Erythroblast (primary cell): ENCODE measurements around the gene ASPHD2.
"Not testable (repeated sequence)": the region's sequence is repeated elsewhere in the genome, so short reads cannot be mapped to it uniquely, and the experiment has no call there.

Source experiments
- DNase-seq, 2 experiments: peaks; one replicate each; lab custom pipeline; 2025; lab: John Stamatoyannopoulos, UW
- GATA1 ChIP-seq: IDR thresholded peaks from 2 replicates; pipeline ENCODE4 v1.6.1; 2011; ENCODE audit warnings: low read depth, mild to moderate bottlenecking, control low read depth, low read length, moderate library complexity
- POLR2A ChIP-seq: IDR thresholded peaks from 2 replicates; pipeline ENCODE4 v1.6.1; 2011; ENCODE audit warnings: mild to moderate bottlenecking, low read length

ASPHD2 gene

DNA sequence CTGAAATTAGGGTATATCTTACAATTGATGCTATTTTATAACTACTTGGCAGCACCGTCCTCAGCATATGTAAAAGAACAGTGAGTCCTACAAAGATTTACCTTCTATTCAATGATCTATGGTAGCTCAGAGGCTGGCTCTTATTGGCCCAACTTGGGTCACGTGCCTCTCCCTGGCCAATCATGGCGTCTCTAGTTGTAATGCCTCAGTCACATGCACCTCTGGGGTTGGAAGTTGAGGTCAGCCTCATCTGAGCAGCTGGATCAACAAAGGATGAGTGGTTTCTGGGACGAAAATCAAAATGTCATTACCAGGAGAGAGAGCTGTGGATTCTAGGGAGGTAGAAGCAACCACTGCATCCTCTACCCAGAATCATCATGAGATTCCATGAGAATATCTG, 22.9 kb upstream of the ASPHD2 start:
- TF ChIP-seq POLR2A (no peak), GATA1 (no peak)
- no peak for DNase-seq

GRCh38 chr22:26408562-26409220, 20.4 kb upstream of the ASPHD2 start:
- DNase-seq: not testable (repeated sequence)

- no peak for DNase-seq
- TF ChIP-seq POLR2A: no peak
- TF ChIP-seq GATA1: no peak
Measured at GRCh38 chr22:26409719-26410335, 19.2 kb upstream of the ASPHD2 start.

GRCh38 chr22:26410386-26410785, 18.7 kb upstream of the ASPHD2 start:
- DNase-seq: no peak
- TF ChIP-seq GATA1: no peak
- TF ChIP-seq POLR2A: no peak

GRCh38 chr22:26414347-26414746, 14.7 kb upstream of the ASPHD2 start:
- no peak for TF ChIP-seq POLR2A
- TF ChIP-seq GATA1: no peak

DNA sequence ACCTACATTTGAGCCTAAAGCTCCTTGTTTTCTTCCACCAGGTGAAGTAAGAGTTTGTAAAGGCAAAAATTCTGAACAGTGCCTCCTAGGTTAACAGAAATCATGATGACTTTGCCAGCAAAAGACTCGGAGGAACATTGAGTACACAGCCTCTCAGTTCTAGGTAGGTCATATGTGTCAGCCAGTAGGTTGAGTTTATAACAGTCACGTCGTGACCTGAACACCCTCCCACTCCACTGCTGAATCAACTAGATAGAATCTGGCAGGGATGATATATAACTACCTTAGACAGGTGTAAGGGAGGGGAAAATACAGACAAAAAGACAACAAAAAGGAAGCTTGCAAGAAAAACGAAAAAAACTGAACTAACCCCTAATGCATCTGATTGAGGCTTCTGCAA, 12.8 kb upstream of the ASPHD2 start:
- no peak for TF ChIP-seq POLR2A
- TF ChIP-seq GATA1: no peak
- no peak for DNase-seq

More at GRCh38 chr22:26414347-26414746, 14.7 kb upstream of the ASPHD2 start:
- no peak for DNase-seq

- TF ChIP-seq POLR2A: no peak
- no peak for TF ChIP-seq GATA1
- DNase-seq: no peak
Measured at GRCh38 chr22:26416670-26417276, 12.3 kb upstream of the ASPHD2 start.

GRCh38 chr22:26417406-26417805, 11.7 kb upstream of the ASPHD2 start:
- no peak for TF ChIP-seq POLR2A
- no peak for TF ChIP-seq GATA1
- DNase-seq: no peak

GRCh38 chr22:26418620-26419019, 10.4 kb upstream of the ASPHD2 start:
- DNase-seq: no peak
- TF ChIP-seq POLR2A (no peak), GATA1 (no peak)

GRCh38 chr22:26426924-26427323, 2.1 kb upstream of the ASPHD2 start:
- TF ChIP-seq GATA1 (no peak), POLR2A (no peak)
- DNase-seq: no peak

- DNase-seq: no peak
- TF ChIP-seq POLR2A (no peak), GATA1 (no peak)
Measured at GRCh38 chr22:26429458-26430286, 612 bp downstream of the ASPHD2 start.

- no peak for DNase-seq
- TF ChIP-seq POLR2A (no peak), GATA1 (no peak)
Measured at GRCh38 chr22:26430600-26430999, 1.5 kb downstream of the ASPHD2 start.

- DNase-seq: no peak
- no peak for TF ChIP-seq GATA1
- no peak for TF ChIP-seq POLR2A
Measured at GRCh38 chr22:26431261-26431995, 2.4 kb downstream of the ASPHD2 start.

- DNase-seq: no peak
- TF ChIP-seq GATA1: no peak
- no peak for TF ChIP-seq POLR2A
Measured at GRCh38 chr22:26432619-26433311, 3.7 kb downstream of the ASPHD2 start.
